Measurements from ENCODE around the gene OAS3.
"Not testable (repeated sequence)": the region's sequence is repeated elsewhere in the genome, so short reads cannot be mapped to it uniquely, and the experiment has no call there.

The OAS3 gene

DNA sequence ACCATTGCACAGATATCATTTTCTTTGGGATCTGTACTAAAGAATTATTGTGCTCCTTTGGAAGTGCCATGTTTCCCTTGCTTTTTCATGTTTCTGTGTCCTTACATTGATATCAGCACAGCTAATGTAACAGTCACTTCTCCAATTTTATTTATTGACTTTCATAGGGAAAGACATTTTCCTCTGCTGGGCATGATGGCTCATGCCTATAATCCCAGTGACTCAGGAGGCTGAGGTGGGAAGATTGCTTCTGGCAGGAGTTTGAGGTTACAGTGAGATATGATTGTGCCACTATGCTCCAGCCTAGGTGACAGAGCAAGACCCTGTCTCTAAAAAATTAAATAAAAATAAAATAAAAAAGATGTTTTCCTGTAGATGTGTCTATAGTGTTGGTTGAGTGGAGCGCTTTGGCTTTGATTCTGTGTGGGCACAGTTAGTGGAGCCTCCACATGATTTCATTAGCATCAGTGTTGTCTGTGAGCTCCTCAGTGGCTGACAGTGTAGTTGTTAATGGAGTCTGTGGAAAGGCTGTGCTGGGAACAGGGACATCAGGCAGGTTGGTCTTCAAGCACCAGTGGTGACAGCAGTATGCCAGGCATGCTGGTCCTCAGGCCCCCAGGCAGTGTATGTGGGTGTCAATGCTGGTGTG lies 47.5 kb downstream of the OAS3 start:
- no peak for TF ChIP-seq ZFX (IDR thresholded peaks at IDR 0.05; ENCODE audit: borderline replicate concordance)
- no peak for TF ChIP-seq CTCF (IDR thresholded peaks at IDR 0.05)
- H3K27ac ChIP-seq: no peak overlapping the region

DNA sequence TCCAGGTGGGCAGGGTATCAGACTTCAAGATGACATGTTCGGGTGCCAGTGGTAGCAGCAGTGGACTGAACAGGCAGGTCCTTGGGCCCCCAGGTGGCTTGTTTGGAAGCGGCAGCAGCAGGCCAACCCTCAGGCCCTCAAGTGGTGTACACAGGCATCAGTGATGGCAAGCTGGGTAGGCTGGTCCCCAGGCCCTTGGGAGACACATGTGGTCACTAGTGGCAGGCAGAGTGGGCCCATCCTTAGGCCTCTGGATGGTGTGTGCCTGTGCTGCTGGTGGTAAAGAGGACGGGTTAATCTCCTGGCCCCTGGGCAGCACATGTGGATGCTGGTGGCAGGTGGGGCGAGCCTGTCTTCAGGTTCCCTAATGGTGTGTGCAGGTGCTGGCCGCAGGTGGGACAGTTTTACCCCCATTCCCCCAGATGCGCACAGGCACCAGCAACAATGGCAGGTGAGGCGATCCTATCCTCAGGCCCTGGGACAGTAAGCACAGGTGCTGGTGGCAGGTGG lies 48.1 kb downstream of the OAS3 start:
- H3K27ac ChIP-seq: no peak overlapping the region
- no peak for TF ChIP-seq CTCF (IDR thresholded peaks at IDR 0.05)
- TF ChIP-seq ZFX (IDR thresholded peaks at IDR 0.05; ENCODE audit: borderline replicate concordance): no peak

DNA sequence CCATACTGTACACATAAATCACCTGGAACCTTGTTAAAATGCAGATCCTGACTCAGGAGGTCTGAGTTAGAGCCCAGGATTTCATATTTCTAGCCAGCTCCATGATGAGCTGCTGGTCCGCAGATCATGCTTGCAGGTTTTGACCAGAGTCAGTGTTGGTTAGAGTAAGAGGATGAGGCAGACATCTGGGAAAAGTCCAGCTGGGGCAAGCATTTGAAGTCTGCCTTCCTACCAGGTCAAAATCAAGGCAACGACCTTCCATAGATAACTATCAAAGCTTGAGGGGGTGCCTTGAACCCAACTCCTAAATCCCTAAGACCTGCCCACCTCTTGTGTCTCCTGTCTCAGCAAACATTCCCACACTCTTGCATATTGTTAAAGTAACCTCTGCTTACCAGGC lies 49.3 kb downstream of the OAS3 start:
- no peak for TF ChIP-seq ZFX (IDR thresholded peaks at IDR 0.05; ENCODE audit: borderline replicate concordance)
- no peak for TF ChIP-seq CTCF (IDR thresholded peaks at IDR 0.05)
- H3K27ac ChIP-seq: no peak overlapping the region

DNA sequence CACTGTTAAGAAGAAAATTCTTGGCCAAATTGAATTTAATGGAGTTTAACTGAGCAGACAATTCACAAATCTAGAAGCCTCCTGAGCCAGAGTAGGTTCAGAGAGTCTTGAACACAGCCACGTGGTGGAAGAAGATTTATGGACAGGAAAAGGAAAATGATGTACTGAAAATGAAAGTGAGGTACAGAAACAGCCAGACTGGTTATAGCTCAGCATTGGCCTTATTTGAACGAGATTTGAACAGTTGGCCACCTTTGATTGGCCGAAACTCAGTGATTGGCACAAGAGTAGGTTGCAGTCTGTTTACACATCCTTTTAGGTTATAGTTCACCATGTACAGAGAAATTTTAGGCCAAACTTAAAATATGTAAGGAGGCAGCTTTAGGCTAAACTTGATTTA lies 50.0 kb downstream of the OAS3 start:
- H3K27ac ChIP-seq: no peak overlapping the region
- no peak for TF ChIP-seq CTCF (IDR thresholded peaks at IDR 0.05)
- TF ChIP-seq ZFX (IDR thresholded peaks at IDR 0.05; ENCODE audit: borderline replicate concordance): no peak

GRCh38 chr12:112988823-112989385 lies 50.6 kb downstream of the OAS3 start:
- not testable (repeated sequence) for H3K27ac ChIP-seq

DNA sequence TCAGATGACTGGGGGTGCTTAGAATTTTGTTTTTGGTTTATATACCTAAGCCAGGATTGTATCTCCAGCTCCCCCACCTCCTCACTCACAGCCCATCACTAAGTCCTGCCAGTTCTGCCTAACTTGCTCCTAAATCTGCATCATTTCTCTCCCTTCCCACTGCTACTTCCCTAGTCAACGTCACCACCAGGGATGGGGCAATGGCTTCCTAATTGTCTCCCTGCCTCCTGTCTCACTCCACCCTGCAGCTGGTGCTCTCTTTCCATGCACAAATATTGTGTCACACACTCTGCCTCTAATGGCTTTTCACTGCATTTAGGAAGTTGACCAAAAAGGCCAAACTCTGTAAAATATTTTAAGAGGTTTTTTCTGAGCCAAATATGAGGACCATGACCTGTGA lies 51.5 kb downstream of the OAS3 start:
- TF ChIP-seq CTCF (IDR thresholded peaks at IDR 0.05) (no peak), ZFX (IDR thresholded peaks at IDR 0.05; ENCODE audit: borderline replicate concordance) (no peak)
- H3K27ac ChIP-seq: no peak overlapping the region

DNA sequence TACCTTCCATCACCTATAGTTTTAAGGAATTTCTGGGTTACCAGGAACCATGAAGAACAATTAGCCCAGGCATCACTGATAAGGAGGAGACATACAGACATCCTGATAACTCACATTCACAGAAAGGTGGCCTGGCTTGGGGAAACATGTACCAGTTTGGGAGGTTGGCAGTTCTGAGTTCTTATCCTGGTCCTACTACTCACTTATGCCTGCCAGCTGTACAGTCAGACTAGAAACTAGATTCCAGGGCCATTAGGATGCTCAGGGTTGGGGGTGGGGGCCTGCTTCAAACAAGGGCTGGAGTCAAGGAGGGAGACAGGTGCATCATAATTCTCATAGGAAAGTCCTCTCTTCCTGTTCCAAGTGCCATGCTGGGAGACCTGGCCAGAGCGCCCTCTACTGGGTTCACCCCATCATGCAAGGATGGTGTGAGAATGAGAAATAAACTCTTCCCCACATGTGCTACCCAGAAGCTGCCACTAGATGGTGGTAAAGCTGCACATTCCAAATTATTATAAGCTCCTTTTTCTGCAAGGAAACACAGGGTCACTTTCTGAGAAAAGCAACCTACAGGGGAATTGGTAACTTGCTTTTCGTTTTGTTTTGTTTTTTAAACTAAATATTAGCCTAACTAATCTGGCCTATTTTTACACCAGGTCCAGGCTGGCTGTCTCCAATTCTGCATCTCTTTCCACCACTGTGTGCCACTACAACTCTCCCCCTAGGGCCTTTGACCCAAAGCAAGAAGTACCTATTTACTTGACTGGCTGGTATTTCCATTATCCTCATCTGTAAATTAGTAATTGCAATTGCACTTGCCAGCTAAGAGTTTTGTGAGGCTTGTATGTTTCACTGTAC lies 54.5 kb downstream of the OAS3 start:
- no peak for TF ChIP-seq ZFX (IDR thresholded peaks at IDR 0.05; ENCODE audit: borderline replicate concordance)
- TF ChIP-seq CTCF (IDR thresholded peaks at IDR 0.05): peak; percentile 99
- no peak overlapping the region for H3K27ac ChIP-seq

Data from 22Rv1 (cell line).